GM19324 (cell line): ENCODE results near the gene TGFB2.
"Not testable (repeated sequence)": the region's sequence is repeated elsewhere in the genome, so short reads cannot be mapped to it uniquely, and the experiment has no call there.

Source experiments
- ATAC-seq: cut with Tn5 transposase; IDR thresholded peaks from one replicate; pipeline ENCODE4 v1.9.1; 2021; ENCODE audit warnings: mild to moderate bottlenecking, moderate library complexity; ENCODE audit not compliant: unreplicated experiment, low FRiP score

TGFB2 gene

DNA sequence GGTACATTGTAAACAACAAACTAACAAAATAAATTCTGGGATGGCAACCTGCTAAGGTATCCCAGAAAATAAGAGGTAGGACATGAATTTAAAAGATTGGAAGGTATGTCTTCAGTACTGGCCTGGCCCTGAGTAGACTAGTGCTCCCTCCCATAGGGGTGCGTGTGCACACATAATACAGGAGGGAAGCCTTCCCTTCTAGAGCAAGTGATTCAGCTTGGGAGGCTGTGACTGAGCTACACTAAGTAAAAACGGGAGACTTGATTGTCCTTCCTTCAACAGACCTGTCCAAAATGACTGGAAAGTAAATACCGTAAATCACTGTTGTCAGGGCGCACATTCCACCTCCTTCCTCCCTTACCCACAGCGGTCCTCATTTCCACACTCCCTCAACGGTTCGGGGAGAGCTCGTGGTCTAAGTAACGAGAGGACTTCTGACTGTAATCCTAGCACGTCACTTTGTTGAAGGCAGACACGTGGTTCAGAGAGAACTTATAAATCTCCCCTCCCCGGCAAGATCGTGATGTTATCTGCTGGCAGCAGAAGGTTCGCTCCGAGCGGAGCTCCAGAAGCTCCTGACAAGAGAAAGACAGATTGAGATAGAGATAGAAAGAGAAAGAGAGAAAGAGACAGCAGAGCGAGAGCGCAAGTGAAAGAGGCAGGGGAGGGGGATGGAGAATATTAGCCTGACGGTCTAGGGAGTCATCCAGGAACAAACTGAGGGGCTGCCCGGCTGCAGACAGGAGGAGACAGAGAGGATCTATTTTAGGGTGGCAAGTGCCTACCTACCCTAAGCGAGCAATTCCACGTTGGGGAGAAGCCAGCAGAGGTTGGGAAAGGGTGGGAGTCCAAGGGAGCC lies at the start of gene TGFB2:
Gene TGFB2 (plus strand): TSS at position 523 of the 859 bp plus-strand sequence. CDS start 1,366 bp downstream, outside the sequence.
- ATAC-seq, result peak; percentile 53

DNA sequence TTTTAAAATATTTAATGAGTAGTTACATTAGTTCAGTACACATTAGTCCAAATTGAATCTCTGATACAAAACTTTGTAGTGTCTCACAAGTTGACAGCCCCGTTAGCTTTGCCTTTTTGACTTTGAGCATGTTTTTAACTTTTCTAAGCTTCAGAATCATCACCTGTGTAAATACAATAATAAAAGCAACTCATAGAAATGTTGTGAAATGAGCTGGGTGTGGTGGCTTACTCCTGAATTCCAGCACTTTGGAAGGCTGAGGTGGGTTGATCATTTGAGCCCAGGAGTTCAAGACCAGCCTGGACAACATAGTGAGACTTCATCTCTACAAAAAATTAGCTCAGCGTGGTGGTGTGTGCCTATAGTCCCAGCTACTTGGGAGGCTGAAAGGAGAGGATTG lies 49.0 kb upstream of the TGFB2 start:
- ATAC-seq, result no peak

DNA sequence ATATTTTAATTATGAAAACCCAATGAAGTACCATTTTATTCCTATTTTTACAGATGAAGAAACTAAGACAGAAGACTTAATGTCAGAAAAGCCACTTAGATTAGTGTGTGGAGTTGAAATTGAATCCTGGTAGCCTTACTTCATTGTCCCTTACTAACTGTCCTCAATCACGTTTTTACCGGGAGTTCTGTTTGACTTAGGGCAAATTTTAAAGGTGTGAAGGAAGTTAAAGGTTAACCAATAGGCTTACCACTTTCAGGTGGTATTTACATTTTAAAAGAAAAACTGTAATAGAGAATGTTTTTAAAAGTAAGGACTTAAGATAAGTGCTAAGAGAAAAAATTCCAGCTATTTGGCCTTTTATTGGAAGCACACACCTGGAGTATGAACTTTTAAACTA lies 47.7 kb upstream of the TGFB2 start:
- no peak for ATAC-seq

DNA sequence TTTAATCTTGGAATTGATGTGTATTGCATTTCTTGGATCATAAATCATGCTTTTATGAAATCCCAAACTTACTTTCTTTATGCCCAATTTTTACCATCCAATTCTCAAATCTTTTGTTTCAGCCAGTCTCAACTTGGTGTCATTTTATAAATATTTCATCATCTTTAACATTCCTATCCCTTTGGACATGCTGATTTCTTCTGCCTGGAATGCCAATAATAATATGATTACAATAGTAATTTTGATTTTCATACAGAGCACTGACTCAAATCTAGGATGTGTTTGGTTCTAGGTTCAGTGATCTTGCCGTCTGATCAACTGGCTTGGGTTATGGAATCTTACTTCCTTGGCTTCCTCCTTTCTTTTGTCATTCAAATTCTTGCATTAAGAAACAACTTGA lies 47.3 kb upstream of the TGFB2 start:
- ATAC-seq, result no peak

DNA sequence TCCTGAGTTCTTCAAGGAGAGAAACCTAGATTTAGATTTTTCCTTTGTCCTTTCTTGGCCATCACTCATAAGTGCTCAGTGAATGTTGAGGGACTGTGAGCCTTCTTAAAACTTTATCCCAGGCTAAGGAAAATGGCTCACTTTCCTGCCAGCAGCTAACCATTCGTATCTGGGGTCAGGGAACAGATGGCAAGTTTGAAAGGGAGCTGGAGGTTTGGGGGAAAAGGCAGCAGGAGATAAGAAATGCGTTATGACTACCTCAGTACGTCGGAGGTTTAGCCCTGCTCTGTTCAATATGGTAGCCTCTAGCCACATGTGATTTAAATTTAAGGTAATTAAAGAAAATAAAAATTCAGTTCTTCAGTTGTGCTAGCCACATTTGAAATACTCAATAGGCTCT lies 46.7 kb upstream of the TGFB2 start:
- ATAC-seq, result no peak

DNA sequence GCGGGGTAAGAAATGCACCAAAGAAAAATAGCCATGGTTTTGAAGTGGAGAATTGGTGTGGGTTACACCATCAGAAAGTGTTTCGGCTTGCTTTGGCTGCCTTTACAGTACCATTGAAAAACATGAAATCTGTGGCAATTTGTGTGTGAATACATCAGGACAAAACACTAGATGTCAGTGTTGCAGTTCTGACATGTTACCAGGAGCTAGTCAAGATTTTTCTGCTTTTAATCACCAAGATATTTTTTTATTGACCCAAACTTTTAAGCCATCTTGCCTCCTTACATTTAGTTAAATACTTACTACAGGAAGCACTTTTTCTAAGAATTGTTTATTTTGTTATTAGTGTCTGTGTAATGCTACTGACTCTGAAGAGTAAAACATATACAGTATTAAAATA lies 45.7 kb upstream of the TGFB2 start:
- no peak for ATAC-seq

DNA sequence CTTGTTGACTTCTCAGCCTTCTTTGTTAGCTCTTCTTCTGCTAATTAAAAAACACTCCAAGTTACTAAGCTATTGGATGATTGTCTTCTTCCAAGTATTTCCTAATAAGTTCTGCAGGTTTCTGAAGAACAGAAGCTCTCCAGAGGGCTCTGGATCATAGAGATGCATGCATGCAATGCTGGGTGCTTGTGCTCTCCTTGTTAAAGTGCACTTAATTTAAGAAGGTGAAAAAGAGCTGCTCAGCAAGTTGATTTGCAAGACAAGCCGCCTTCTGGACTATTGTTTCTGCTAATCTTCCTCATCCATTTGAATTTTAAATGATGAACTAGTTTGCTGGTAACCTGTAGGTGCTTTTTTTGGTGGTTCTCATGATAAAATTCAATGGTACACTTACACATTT lies 43.9 kb upstream of the TGFB2 start:
- ATAC-seq, result no peak

DNA sequence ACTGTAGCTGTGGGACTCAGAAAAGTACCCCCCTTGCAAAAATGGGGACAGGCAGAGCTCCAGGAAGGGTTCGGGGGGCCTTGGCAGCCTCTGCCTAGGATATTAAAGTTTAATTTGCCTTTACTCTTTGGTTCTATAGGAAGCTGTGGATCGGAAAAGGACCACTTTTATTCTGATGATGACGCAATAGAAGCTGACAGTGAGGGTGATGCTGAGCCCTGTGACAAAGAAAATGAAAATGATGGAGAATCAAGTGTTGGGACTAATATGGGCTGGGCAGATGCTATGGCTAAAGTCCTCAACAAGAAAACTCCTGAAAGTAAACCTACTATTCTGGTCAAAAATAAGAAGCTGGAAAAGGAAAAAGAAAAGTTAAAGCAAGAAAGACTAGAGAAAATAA lies 43.0 kb upstream of the TGFB2 start:
- no peak for ATAC-seq

DNA sequence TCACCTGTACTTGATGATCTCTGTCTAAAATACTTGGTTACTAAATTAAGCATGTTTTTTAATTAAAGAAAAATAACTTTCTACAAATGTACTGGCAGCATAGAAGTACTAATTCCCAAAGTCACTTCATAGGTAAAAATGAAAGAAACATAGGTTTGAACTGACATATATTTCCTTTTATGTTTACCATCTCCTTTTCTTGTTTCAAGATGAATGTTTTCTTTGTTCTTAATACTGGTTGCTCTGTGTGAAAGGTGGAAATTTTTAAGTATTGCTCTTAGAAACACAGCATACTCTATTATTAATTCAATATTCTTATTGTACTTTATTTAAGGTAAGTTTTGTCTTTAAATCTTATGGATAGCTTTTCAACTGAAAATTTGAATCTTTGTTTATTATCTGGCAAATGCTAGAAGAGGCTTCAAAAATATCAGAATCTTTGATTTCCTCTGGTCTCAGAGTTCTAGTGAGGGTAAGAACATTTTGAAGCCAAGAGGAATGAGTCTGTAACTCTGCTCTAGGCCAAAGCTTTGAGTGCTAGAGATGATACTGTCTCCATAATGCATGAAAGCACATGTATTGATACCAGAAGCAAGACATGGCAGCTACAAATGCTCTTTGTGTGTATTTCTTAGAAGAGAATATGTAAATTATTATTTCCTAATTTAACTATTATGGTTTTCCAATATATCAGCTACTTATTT lies 41.8 kb upstream of the TGFB2 start:
- no peak for ATAC-seq

DNA sequence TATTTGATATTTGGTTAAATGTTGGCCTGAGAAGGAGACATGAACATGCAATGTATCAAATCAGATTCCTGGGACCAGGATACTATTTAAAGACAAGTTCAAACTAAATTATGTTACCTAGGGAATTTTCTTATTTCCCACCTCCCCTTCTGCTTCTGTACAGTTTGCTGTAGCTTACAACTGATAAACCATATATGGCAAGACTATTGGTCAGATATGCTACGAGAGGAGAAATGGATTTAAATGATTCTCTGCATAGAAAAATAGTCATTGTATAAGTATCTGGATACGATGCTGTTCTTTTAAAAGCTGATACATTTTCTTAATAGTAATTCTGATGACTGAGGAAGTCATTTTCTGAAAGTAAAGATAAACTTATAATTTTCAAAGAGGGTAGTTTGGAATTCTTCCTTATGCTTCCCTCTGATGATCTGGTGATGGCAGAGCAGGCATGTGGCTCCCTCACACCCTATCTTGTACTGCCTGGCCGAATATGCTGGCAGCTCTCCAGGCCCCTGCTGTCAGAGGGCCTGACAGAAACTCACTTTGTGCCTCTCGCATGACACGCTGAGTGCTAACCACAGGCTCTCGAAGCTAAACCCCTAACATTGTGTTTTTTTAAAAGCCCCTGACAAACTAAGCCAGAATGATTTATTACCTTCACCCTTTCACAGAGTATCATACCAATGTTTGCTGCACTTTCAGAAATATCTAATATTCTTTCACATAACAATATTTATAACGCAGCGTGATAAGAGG lies 40.7 kb upstream of the TGFB2 start:
- ATAC-seq, result no peak

DNA sequence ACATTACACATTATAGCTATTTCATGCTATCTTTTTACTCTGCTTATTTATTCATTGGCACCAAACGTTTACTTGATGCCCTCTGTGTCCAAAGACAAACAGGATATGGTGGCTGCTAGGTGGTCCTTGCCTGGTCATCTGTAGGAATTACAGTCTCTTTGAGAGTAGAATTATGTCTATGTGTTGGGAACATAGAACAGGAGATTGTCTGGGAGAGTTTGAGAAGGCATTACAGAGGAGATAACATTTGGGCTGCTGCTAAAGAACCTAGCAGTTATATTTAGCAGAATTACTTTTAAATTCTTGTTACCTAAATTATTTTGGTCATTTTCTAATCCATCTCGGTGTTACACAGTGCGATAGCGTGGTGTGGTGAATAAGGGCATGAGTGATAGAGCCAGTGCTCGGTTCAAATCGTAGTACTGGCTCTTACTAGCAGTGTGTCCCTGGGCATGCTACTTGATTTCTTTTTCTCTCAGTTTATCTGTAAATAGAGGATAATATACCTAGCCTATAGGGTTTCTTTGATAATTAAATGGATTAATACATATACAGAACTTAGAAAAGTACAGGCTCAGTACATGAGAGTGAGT lies 39.6 kb upstream of the TGFB2 start:
- no peak for ATAC-seq

DNA sequence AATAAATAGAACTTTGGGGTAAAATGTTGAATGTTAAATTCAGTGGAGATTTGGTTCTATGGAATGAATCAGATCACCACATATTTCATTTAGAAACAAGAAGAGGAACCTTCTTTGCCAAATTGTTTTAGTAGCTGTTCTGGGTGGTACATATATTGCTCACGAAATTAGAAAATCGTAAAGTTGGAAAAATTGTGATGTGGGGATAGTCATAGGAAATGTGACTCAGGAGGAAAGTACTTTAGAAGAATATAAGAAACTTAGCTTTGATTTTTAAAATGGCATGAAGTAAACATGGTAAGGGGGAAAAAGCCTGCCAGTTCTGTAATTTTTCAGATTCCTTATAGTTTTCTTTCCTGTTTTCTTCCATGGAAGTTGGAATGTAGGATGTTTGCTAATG lies 32.6 kb upstream of the TGFB2 start:
- ATAC-seq, result no peak

DNA sequence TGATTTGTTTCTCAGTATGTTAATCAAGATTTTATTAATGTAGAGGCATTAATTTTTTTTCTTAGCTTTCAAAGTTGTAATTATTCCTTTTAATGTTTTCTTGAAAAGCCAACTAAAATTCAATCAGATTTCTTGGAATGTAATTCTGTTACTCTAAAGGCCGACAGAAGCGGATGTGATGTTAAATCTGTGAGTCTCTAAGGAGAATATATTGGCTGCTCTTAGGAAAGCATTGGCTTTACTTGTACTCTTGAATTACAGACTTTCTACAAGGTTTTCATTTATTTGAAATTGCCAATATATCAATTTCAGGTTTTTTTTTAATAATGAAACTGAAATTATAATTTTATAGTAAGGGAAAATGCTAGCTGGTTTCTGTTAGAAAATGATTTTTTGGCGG lies 30.8 kb upstream of the TGFB2 start:
- no peak for ATAC-seq

DNA sequence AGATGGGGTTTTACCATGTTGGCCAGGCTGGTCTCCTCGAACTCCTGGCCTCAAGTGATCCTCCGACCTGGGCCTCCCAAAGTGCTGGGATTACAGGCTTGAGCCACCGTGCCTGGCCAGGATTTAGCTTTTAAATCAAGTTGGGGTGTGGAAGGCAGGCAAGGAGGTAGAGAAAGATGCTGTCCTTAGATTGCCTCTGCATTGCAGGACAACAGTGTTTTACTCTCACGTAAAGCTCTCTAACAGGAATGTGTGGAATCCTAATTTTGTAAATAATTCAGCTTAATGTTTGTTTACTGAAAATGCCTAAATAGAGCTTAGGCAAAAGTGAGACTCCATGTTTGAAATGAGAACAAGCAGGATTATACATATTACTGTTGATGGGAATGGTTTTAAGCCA lies 29.5 kb upstream of the TGFB2 start:
- no peak for ATAC-seq

DNA sequence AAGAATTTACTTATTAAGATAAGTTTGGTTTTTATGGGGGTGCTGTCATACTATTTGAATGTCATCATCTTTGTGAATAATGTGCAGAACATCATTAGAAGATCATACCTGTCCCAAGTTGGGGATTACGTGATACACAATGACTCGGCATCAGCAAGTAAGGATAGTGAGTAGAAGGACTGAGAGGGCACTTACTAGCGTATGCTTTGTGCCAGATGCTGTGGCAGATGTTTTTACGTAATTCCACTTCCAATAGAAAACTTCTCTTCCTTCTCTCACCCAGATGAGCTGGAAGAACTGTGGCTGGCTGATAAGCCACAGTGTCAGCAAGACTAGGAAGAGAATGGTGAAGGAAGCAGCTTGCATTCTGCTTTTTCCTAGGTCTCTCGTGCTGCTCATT lies 28.1 kb upstream of the TGFB2 start:
- ATAC-seq, result no peak

DNA sequence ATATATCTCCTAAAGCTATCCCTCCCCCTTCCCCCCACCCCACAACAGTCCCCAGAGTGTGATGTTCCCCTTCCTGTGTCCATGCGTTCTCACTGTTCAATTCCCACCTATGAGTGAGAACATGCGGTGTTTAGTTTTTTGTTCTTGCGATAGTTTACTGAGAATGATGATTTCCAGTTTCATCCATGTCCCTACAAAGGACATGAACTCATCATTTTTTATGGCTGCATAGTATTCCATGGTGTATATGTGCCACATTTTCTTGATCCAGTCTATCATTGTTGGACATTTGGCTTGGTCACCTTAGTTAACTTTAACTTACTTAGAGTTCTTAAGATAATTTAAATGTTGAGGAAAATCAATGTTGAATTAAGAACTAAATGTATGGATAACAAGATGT lies 25.0 kb upstream of the TGFB2 start:
- not testable (repeated sequence) for ATAC-seq

DNA sequence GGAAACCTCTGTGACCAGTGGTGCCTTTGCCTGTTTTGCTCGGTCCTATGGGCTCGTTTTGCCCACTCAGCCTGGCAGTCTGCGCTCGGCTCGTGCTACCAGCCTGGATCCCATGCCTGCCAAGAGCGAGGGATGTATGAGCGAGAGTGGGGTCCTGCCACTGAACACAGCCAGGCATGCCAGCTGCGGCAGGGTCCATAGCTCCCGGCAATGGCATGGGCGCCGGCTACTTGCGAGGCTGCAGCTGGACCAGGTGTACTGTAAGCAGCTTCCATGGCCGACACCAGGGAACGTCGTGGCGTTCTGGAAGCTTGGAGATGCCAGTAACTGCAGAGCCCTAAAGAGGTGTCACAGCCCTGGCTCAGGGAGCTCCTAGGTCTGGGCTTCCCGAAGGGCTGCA lies 22.4 kb upstream of the TGFB2 start:
- ATAC-seq, result no peak

DNA sequence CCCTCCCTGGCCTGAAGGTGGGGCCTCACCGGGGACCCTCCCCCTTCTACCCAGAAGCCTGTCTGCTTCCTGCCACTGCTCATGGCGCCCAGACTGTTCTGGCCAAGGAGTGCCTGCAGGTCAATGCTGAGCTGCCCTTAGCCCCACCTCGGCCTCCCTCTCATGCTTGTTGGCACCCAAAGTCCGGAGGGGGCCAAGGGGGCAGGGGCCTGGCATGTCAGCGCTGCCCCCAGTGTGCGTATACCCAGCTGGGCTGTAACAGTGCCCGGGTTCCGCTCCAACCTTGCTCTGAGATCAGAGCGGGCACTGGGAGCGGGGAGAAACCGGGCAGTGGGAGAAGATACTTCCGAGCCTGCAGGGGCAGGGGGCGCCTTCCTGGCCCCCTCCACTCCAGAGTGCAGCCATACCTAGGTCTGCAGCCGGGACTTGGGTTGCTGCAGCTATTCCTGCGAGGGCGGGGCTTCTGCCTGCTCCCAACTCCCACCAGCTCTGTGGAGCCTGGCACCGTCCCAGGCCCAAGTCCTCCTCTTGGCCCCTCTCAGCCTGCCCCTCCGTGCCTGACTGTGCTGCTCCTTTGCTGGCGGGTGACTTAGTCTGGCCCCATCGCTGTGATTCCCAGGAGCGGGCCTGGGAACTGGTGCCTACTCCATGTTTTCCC lies 21.4 kb upstream of the TGFB2 start:
- no peak for ATAC-seq

DNA sequence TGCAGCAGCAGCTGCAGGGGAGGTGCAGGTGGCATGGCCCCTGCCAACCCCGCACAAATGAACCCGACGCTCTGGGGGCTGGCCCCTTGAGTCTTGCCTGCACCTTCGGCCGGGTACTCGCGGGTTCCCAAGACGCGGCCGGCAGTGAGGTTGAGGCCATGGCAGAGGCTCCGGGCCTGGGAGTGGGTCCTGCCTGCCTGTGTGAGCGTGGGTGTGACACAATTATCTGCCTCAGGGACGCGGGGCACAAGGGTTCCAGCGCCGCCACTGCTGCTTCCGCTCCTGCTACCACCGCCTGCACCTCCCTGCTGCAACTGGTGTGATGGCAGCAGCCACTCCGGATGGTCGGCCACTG lies 20.9 kb upstream of the TGFB2 start:
- no peak for ATAC-seq

DNA sequence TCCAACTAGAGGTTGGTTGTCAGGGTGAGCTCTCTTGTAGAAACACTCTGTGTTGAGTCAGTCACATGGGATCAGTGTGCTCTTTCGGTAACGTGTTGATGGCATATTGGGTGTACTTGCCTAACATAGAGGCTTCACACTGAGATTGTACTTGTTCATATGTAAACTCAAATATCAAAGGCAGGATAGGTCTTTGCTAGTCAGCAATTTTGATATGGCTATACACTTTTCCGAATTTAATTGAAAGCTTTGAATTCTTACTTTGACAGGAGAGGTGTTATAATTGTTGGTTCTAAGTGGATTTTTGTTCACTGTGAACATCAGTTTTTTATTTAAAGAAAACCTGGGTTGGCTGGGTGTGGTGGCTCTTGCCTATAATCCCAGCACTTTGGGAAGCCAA lies 16.4 kb upstream of the TGFB2 start:
- ATAC-seq, result no peak
